Measurements from ENCODE around the gene RB1.

DNA sequence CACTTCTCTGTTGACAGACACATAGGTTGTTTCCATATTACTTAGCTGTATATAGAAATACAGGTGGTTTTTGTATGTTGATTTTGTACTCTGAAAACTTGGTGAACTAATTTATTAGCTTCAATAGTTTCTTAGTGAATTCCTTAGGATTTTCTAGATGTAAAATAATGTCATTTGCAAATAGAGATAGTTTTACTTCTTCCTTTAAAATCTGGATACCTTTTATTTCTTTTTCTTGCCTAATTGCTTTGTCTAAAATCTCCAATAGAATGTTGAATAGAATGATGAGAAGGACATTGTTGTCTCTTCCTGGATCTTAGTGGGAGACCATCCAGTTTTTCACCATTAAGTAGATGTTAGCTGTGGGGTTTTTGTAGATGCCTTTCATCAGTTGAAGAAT lies 18.7 kb downstream of the RB1 start:
- TF ChIP-seq, protein P1, sequence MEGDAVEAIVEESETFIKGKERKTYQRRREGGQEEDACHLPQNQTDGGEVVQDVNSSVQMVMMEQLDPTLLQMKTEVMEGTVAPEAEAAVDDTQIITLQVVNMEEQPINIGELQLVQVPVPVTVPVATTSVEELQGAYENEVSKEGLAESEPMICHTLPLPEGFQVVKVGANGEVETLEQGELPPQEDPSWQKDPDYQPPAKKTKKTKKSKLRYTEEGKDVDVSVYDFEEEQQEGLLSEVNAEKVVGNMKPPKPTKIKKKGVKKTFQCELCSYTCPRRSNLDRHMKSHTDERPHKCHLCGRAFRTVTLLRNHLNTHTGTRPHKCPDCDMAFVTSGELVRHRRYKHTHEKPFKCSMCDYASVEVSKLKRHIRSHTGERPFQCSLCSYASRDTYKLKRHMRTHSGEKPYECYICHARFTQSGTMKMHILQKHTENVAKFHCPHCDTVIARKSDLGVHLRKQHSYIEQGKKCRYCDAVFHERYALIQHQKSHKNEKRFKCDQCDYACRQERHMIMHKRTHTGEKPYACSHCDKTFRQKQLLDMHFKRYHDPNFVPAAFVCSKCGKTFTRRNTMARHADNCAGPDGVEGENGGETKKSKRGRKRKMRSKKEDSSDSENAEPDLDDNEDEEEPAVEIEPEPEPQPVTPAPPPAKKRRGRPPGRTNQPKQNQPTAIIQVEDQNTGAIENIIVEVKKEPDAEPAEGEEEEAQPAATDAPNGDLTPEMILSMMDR (IDR thresholded peaks at IDR 0.05) = no peak
- TF ChIP-seq POLR2A (IDR thresholded peaks at IDR 0.05) = no peak
